ENCODE results near the gene RASGRF1. TPM values are rescaled to one million over a fixed set of nuclear protein-coding genes. Genes with fewer than 3 reads are reported as not detected.
"Not testable (repeated sequence)": the region's sequence is repeated elsewhere in the genome, so short reads cannot be mapped to it uniquely, and the experiment has no call there.

Gene RASGRF1
- total and polyA plus RNA-seq, 2 donors (not counting 1 experiment from before 2014, with no cell fraction given) = 0.09 TPM; not detected in 1

- no peaks in the 10 kb centered on the region for H3K79me2 ChIP-seq (ENCODE audit: control insufficient read depth, insufficient read depth, low read length)
- H3K9me3 ChIP-seq (ENCODE audit: control insufficient read depth, insufficient read depth, low read depth, low read length) = no peaks in the 10 kb centered on the region
- H3K4me1 ChIP-seq (ENCODE audit: control insufficient read depth, extremely low read depth, insufficient read depth, low read length) = no peaks in the 10 kb centered on the region
- H3K27me3 ChIP-seq (ENCODE audit: control insufficient read depth, insufficient read depth, low read length) = no peaks in the 10 kb centered on the region
- no peak for DNase-seq (ENCODE audit: low read depth in 2 of 2)
- TF ChIP-seq EZH2 (IDR thresholded peaks at IDR 0.05; ENCODE audit: low read length, missing control alignments) (no peak), CTCF (conservative IDR thresholded peaks at IDR 0.05 in 1 of 2, IDR thresholded peaks at IDR 0.05 in 1 of 2; ENCODE audit: low read depth in 1 of 2, low read length in 2 of 2) (no peak)
- no peak overlapping the region for H3K4me2 ChIP-seq (ENCODE audit: extremely low read depth, insufficient read depth, low read length)
- H3K36me3 ChIP-seq (ENCODE audit: control insufficient read depth, insufficient read depth, low read length) = no peaks in the 10 kb centered on the region
- H3K9ac ChIP-seq (ENCODE audit: insufficient read depth, low read length) = no peak overlapping the region
- H4K20me1 ChIP-seq (ENCODE audit: control insufficient read depth, extremely low read depth, insufficient read depth, low read length) = no peaks in the 10 kb centered on the region
- no peak overlapping the region for H3K27ac ChIP-seq (ENCODE audit: insufficient read depth, low read length)
- H3K4me3 ChIP-seq (replicated peaks in 1 of 4; ENCODE audit: control extremely low read depth in 1 of 4, insufficient read depth in 1 of 4, low read depth in 3 of 4, low read length in 4 of 4) = no peak overlapping the region
- H2AFZ ChIP-seq (ENCODE audit: low read length) = no peak overlapping the region
These were observed 64.8 kb downstream of the RASGRF1 start for GRCh38 chr15:79025802-79026201.

- H3K79me2 ChIP-seq (ENCODE audit: control insufficient read depth, insufficient read depth, low read length) = no peaks in the 10 kb centered on the region
- no peak overlapping the region for H2AFZ ChIP-seq (ENCODE audit: low read length)
- no peaks in the 10 kb centered on the region for H3K27me3 ChIP-seq (ENCODE audit: control insufficient read depth, insufficient read depth, low read length)
- no peak overlapping the region for H3K4me3 ChIP-seq (replicated peaks in 1 of 4; ENCODE audit: control extremely low read depth in 1 of 4, insufficient read depth in 1 of 4, low read depth in 3 of 4, low read length in 4 of 4)
- H4K20me1 ChIP-seq (ENCODE audit: control insufficient read depth, extremely low read depth, insufficient read depth, low read length) = no peaks in the 10 kb centered on the region
- no peaks in the 10 kb centered on the region for H3K9me3 ChIP-seq (ENCODE audit: control insufficient read depth, insufficient read depth, low read depth, low read length)
- H3K27ac ChIP-seq (ENCODE audit: insufficient read depth, low read length) = no peak overlapping the region
- H3K9ac ChIP-seq (ENCODE audit: insufficient read depth, low read length) = no peak overlapping the region
- no peak for TF ChIP-seq CTCF (conservative IDR thresholded peaks at IDR 0.05 in 1 of 2, IDR thresholded peaks at IDR 0.05 in 1 of 2; ENCODE audit: low read depth in 1 of 2, low read length in 2 of 2)
- no peak for TF ChIP-seq EZH2 (IDR thresholded peaks at IDR 0.05; ENCODE audit: low read length, missing control alignments)
- H3K36me3 ChIP-seq (ENCODE audit: control insufficient read depth, insufficient read depth, low read length) = no peaks in the 10 kb centered on the region
- H3K4me2 ChIP-seq (ENCODE audit: extremely low read depth, insufficient read depth, low read length) = no peak overlapping the region
- no peaks in the 10 kb centered on the region for H3K4me1 ChIP-seq (ENCODE audit: control insufficient read depth, extremely low read depth, insufficient read depth, low read length)
- DNase-seq (ENCODE audit: low read depth in 2 of 2) = no peak
These were observed 65.4 kb downstream of the RASGRF1 start for GRCh38 chr15:79025201-79025600.

- not testable (repeated sequence) for H3K36me3 ChIP-seq (ENCODE audit: control insufficient read depth, insufficient read depth, low read length); DNase-seq (ENCODE audit: low read depth in 2 of 2); H3K9ac ChIP-seq (ENCODE audit: insufficient read depth, low read length); H3K4me1 ChIP-seq (ENCODE audit: control insufficient read depth, extremely low read depth, insufficient read depth, low read length); H3K27ac ChIP-seq (ENCODE audit: insufficient read depth, low read length); H4K20me1 ChIP-seq (ENCODE audit: control insufficient read depth, extremely low read depth, insufficient read depth, low read length); H2AFZ ChIP-seq (ENCODE audit: low read length); H3K9me3 ChIP-seq (ENCODE audit: control insufficient read depth, insufficient read depth, low read depth, low read length); H3K4me3 ChIP-seq (replicated peaks in 1 of 4; ENCODE audit: control extremely low read depth in 1 of 4, insufficient read depth in 1 of 4, low read depth in 3 of 4, low read length in 4 of 4); H3K4me2 ChIP-seq (ENCODE audit: extremely low read depth, insufficient read depth, low read length); H3K27me3 ChIP-seq (ENCODE audit: control insufficient read depth, insufficient read depth, low read length); H3K79me2 ChIP-seq (ENCODE audit: control insufficient read depth, insufficient read depth, low read length)
These were observed 66.1 kb downstream of the RASGRF1 start for GRCh38 chr15:79024493-79024892.
